ENCODE results near the gene PCDHA12. TPM values are rescaled to one million over a fixed set of nuclear protein-coding genes. Genes with fewer than 3 reads are reported as not detected.
"Not testable (repeated sequence)": the region's sequence is repeated elsewhere in the genome, so short reads cannot be mapped to it uniquely, and the experiment has no call there.

The PCDHA12 gene
- 1 to 10 TPM; 4.0 to 4.3 TPM for total RNA-seq
- 1.9 TPM for polyA plus RNA-seq (ENCODE audit: insufficient read depth, low read depth, low replicate concordance)
- long read RNA-seq, donor 1, partial matches to known transcripts: 0 of 1 reads
- long read RNA-seq, donor 1, other reads (novel, unspliced or antisense): 0 of 1 reads
- long read RNA-seq, donor 2, partial matches to known transcripts: 0 of 1 reads
- long read RNA-seq, donor 2, other reads (novel, unspliced or antisense): 0 of 1 reads

DNA sequence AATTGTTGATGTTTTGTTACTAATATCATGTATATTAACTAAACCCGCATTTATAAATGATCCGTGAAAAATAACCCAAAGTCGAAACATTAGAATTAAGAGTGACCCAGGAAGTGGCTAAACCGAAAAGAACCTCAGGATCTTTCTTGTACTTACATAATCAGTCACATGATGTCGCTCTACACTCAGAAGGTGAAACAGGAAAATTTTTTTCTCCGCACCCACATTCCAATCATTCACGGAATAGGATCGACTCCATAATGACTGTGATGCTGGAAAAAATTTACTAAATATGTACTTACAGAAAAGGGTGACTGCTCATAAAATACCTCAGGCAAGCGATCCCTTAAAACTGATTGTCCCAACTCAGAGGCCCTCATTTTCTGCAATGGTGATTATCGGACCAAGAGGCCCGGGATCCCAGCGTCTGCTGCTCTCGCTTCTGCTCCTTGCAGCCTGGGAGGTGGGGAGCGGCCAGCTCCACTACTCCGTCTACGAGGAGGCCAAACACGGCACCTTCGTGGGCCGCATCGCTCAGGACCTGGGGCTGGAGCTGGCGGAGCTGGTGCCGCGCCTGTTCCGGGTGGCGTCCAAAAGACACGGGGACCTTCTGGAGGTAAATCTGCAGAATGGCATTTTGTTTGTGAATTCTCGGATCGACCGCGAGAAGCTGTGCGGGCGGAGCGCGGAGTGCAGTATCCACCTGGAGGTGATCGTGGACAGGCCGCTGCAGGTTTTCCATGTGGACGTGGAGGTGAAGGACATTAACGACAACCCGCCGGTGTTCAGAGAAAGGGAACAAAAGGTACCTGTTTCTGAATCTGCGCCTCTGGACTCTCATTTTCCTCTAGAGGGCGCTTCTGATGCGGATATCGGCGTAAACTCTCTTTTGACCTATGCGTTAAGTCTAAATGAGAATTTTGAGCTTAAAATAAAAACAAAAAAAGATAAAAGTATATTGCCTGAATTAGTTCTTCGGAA lies at the start of gene PCDHA12:
PCDHA12 (plus strand) TSS at position 224 of the 981 bp plus-strand sequence; CDS start at position 389, 165 bp downstream.
- H3K27ac ChIP-seq: no peak within 1 kb of the TSS
- H3K36me3 ChIP-seq (ENCODE audit: low read depth, missing control alignments): no peaks in the 10 kb centered on the region
- no peaks in the 10 kb centered on the region for H3K9me3 ChIP-seq
- peak within 1 kb of the TSS in 1 of 2 donors; percentile 51 for H3K4me3 ChIP-seq
- no peaks in the 10 kb centered on the region for H3K27me3 ChIP-seq
- WGBS, 2 donors: 12 to 14% methylated on average over 47 of the region's 47 CpGs
- no peak for TF ChIP-seq POLR2A (IDR thresholded peaks at IDR 0.05)
- peak in 2 of 3 experiments; percentile 27 to 28 for TF ChIP-seq CTCF (IDR thresholded peaks at IDR 0.05)
- no peaks in the 10 kb centered on the region for H3K4me1 ChIP-seq
- intact Hi-C loops (cut with DNase I; ENCODE audit: low total_unique reads): no loop called here
- DNase-seq: no peak

DNA sequence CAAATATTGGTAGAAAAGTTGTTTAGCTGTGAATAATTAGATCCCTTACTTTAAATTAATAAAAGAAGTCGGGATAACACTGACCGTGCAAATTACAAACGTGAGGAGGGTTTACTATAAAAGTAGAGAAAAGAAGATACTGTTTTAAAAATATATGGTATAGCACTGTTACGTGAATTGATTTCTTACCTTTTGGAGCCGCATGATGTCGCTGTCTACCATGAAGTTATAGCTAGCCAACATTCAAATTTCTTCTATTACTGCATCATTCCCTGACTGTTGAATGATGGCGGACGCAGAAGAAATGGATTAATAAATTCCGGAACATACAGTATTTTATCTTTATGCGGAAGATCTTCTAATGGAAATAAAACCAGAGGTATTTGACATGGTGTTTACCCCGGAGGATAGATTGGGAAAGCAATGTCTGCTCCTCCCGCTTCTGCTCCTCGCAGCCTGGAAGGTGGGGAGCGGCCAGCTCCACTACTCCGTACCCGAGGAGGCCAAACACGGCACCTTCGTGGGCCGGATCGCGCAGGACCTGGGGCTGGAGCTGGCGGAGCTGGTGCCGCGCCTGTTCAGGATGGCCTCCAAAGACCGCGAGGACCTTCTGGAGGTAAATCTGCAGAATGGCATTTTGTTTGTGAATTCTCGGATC lies 47.3 kb upstream of the PCDHA12 start, which contains the start of gene PCDHA6:
PCDHA6 (plus strand) TSS at position 257 of the 658 bp plus-strand sequence; CDS start at position 389, 132 bp downstream.
- 12 to 18% methylated on average over 19 to 27 of the region's 27 CpGs for WGBS, 2 donors
- TF ChIP-seq CTCF (IDR thresholded peaks at IDR 0.05) (peak in 2 of 3 experiments; percentile 5 to 13), POLR2A (IDR thresholded peaks at IDR 0.05) (no peak)
- DNase-seq: no peak
- peak within 1 kb of the TSS; percentile 6 to 33 for H3K4me3 ChIP-seq
- no peaks in the 10 kb centered on the region for H3K36me3 ChIP-seq (ENCODE audit: low read depth, missing control alignments)
- intact Hi-C loops (cut with DNase I; ENCODE audit: low total_unique reads): no loop called here
- H3K27ac ChIP-seq: no peak within 1 kb of the TSS
- no peaks in the 10 kb centered on the region for H3K4me1 ChIP-seq
- no peaks in the 10 kb centered on the region for H3K27me3 ChIP-seq
- no peaks in the 10 kb centered on the region for H3K9me3 ChIP-seq

DNA sequence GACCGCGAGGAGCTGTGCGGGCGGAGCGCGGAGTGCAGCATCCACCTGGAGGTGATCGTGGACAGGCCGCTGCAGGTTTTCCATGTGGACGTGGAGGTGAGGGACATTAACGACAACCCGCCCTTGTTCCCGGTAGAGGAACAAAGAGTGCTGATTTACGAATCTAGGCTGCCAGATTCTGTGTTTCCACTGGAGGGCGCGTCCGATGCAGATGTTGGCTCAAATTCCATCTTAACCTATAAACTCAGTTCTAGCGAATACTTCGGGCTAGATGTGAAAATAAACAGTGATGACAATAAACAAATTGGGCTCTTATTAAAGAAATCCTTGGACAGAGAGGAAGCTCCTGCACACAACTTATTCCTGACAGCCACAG lies 46.8 kb upstream of the PCDHA12 start:
- no peak overlapping the region for H3K27ac ChIP-seq
- H3K36me3 ChIP-seq (ENCODE audit: low read depth, missing control alignments): no peaks in the 10 kb centered on the region
- no peaks in the 10 kb centered on the region for H3K4me1 ChIP-seq
- WGBS, 2 donors: 9 to 11% methylated on average over 17 to 18 of the region's 18 CpGs
- no peak for DNase-seq
- no peaks in the 10 kb centered on the region for H3K27me3 ChIP-seq
- no peaks in the 10 kb centered on the region for H3K9me3 ChIP-seq
- TF ChIP-seq CTCF (IDR thresholded peaks at IDR 0.05): no peak
- TF ChIP-seq POLR2A (IDR thresholded peaks at IDR 0.05): no peak
- peak overlapping the region in 1 of 2 donors; percentile 33 for H3K4me3 ChIP-seq
- intact Hi-C loops (cut with DNase I; ENCODE audit: low total_unique reads): no loop called here

- DNase-seq; H3K36me3 ChIP-seq (ENCODE audit: low read depth, missing control alignments); H3K9me3 ChIP-seq; H3K27ac ChIP-seq; H3K4me1 ChIP-seq; H3K4me3 ChIP-seq; H3K27me3 ChIP-seq; intact Hi-C loops (cut with DNase I; ENCODE audit: low total_unique reads): not testable (repeated sequence)
- 24 to 33% methylated on average over 23 to 98 of the region's 106 CpGs for WGBS, 2 donors
Observed at GRCh38 chr5:140829511-140830501, 45.3 kb upstream of the PCDHA12 start.

Data from testis (tissue), 5 donors.